ENCODE results near the gene INAFM1.
A peak's percentile ranks its signal among the peaks of the same experiment; 100 is the strongest.

INAFM1 gene

GRCh38 chr19:47274071-47274890 is at the start of gene INAFM1:
TSS of gene INAFM1 (plus strand) at chr19:47274885. CDS start at chr19:47274920, 35 bp downstream.
- DNase-seq (ENCODE audit: low spot score): peak; percentile 97
- TF ChIP-seq, protein P1, sequence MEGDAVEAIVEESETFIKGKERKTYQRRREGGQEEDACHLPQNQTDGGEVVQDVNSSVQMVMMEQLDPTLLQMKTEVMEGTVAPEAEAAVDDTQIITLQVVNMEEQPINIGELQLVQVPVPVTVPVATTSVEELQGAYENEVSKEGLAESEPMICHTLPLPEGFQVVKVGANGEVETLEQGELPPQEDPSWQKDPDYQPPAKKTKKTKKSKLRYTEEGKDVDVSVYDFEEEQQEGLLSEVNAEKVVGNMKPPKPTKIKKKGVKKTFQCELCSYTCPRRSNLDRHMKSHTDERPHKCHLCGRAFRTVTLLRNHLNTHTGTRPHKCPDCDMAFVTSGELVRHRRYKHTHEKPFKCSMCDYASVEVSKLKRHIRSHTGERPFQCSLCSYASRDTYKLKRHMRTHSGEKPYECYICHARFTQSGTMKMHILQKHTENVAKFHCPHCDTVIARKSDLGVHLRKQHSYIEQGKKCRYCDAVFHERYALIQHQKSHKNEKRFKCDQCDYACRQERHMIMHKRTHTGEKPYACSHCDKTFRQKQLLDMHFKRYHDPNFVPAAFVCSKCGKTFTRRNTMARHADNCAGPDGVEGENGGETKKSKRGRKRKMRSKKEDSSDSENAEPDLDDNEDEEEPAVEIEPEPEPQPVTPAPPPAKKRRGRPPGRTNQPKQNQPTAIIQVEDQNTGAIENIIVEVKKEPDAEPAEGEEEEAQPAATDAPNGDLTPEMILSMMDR (IDR thresholded peaks at IDR 0.05; ENCODE audit: borderline replicate concordance, control extremely low read depth, extremely low read depth, insufficient read depth, missing control alignments): no peak
- in situ Hi-C loops (cut with MboI; ENCODE audit: low sequenced_read_pairs, unreplicated experiment): no loop called here

DNA sequence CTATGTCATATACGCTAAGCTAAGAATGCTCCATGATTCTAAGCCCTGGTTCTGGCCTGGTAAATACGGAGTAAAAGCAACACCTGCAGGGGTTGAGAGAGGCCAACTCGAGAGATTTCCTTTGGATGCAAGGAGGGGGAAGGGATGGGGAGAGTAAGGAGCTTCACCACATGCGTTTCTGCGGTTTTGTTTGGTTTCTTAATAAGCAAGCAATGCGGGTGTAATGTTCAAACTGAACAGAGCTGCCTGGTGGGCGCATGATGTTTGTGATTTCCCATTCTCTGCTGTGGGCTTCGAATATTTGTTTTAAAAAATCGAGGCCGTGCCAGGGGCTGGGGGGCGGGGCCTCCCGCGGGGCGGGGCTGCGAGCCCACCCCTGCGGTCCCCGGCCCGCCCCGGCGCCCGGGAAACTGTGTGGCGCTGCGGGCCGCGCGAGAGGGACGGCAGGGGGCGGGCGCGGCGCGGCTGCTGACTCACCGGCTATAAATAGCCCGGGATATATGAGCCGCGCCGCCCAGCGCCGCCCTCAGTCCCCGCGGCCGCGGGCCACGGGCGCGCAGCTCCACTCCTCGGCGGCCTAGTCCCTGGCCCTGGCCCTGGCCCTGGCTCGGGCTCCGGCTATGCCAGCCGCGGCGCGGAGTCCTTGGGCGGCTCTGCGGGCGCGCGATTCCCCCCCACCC is 48.8 kb upstream of the INAFM1 start:
- in situ Hi-C loops (cut with MboI; ENCODE audit: low sequenced_read_pairs, unreplicated experiment): no loop called here
- TF ChIP-seq, protein P1 (IDR thresholded peaks at IDR 0.05; ENCODE audit: borderline replicate concordance, control extremely low read depth, extremely low read depth, insufficient read depth, missing control alignments): no peak
- peak; percentile 97 for DNase-seq (ENCODE audit: low spot score)

DNA sequence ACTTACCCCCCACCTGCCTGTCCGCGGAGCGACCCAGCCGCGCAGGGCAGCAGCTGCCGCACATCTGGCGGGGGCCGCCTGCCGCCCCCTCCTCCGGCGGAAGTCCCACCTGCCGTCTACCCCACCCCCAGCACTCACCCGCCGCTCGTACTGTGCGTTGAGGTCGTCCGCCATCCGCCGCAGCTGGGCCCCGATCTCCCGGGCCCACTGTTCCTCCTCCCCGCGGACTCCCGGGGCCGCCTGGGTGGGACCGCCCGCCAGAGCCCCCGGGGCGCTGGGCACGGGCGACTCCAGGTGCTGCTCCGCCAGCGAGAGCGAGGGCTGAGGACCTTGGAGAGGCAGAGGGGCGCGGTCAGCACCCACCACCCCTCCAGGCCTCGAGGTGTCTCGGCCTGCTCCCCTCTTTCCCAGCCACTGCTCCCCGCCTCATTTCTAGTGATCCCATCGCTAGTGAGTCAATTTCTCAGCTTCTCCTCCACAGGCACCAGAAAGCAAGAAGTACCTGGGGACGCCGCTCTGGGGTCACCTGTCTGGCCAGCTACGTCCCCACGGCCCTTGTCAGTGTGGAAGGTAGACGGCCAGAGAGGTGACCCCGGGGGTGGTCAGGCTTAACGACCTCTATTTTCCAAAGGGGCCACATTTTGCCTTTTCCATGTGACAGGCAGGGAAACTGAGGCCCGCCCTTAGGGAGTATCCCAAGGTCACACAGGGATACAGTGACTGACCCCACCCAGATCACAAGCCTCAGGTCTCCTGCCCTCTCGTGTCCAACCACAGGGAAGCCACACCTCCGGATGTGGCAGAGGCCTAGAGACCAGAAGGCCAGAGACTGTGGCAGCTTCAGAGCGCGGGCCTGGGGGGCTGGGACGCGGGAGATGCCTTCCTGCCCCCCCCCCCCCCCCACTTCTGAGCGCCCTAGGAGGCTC is 48.0 kb upstream of the INAFM1 start:
- TF ChIP-seq, protein P1 (IDR thresholded peaks at IDR 0.05; ENCODE audit: borderline replicate concordance, control extremely low read depth, extremely low read depth, insufficient read depth, missing control alignments): no peak
- DNase-seq (ENCODE audit: low spot score): peak; percentile 78
- in situ Hi-C loops (cut with MboI; ENCODE audit: low sequenced_read_pairs, unreplicated experiment): no loop called here

GRCh38 chr19:47227352-47228167 is 47.1 kb upstream of the INAFM1 start:
- peak; percentile 86 for DNase-seq (ENCODE audit: low spot score)
- in situ Hi-C loops (cut with MboI; ENCODE audit: low sequenced_read_pairs, unreplicated experiment): no loop called here
- TF ChIP-seq, protein P1 (IDR thresholded peaks at IDR 0.05; ENCODE audit: borderline replicate concordance, control extremely low read depth, extremely low read depth, insufficient read depth, missing control alignments): no peak

- TF ChIP-seq, protein P1 (IDR thresholded peaks at IDR 0.05; ENCODE audit: borderline replicate concordance, control extremely low read depth, extremely low read depth, insufficient read depth, missing control alignments): no peak
- DNase-seq (ENCODE audit: low spot score): peak; percentile 62
- in situ Hi-C loops (cut with MboI; ENCODE audit: low sequenced_read_pairs, unreplicated experiment): no loop called here
Observed at GRCh38 chr19:47228168-47228936, 46.3 kb upstream of the INAFM1 start.

Data from GM13976 (cell line).